ENCODE measurements around the gene NLN.

- TF ChIP-seq CTCF (IDR thresholded peaks at IDR 0.05) = no peak
- no peak for TF ChIP-seq POLR2A (IDR thresholded peaks at IDR 0.05)
Observed at GRCh38 chr5:65876496-65876895, 154.5 kb downstream of the NLN start.
